Testis (tissue), 3 donors: ENCODE results near the gene USF1. TPM values are rescaled to one million over a fixed set of nuclear protein-coding genes. Genes with fewer than 3 reads are reported as not detected.
"Not testable (repeated sequence)": the region's sequence is repeated elsewhere in the genome, so short reads cannot be mapped to it uniquely, and the experiment has no call there.

Experiments used
- DNase-seq: peaks from one replicate; pipeline ENCODE4 v3.0.0-alpha.2; 2019
- H3K27ac ChIP-seq, 2 donors: fragments of 200-600 bp; sonication (generic); one replicate each; pipeline ENCODE4 v1.5.1; 2019
- H3K27me3 ChIP-seq: fragments of 200-600 bp; sonication (generic); one replicate; pipeline ENCODE4 v1.5.1; 2019
- H3K36me3 ChIP-seq: fragments of 200-600 bp; sonication (generic); one replicate; pipeline ENCODE4 v1.5.1; 2017; ENCODE audit warnings: low read depth; ENCODE audit errors: missing control alignments
- H3K4me1 ChIP-seq: fragments of 200-600 bp; sonication (generic); one replicate; pipeline ENCODE4 v1.5.1; 2019
- H3K4me3 ChIP-seq, 2 donors: fragments of 200-600 bp; sonication (generic); one replicate each; pipeline ENCODE4 v1.5.1; 2017 to 2019
- H3K9me3 ChIP-seq: fragments of 200-600 bp; sonication (generic); one replicate; pipeline ENCODE4 v1.5.1; 2017
- POLR2A ChIP-seq: fragments of 450-650 bp; IDR thresholded peaks from one replicate; pipeline ENCODE4 v1.6.1; 2017; ENCODE audit warnings: antibody characterized with exemption, mild to moderate bottlenecking, moderate library complexity
- WGBS, 2 donors: methylation state at CpG; one replicate each; pipeline ENCODE4 v1.1.5; 2018; 5-methylcytosine and 5-hydroxymethylcytosine counted together
- intact Hi-C: fragments of 100-400 bp; cut with DNase I; formaldehyde crosslinking; loops from one replicate; pipeline ENCODE4 v1.15.1; 2023; ENCODE audit warnings: low total_unique reads
- polyA plus RNA-seq: library from polyadenylated mRNA; stranded (reverse); fragments of 350-450 nt; fragmentation: Illumina TruSeq; extraction: RNeasy Lipid Tissue Mini Kit (QIAGEN cat#74804); gene quantifications from one replicate; pipeline ENCODE4 v1.2.3, GENCODE V29; 2014; ENCODE audit warnings: low read depth, low replicate concordance; ENCODE audit not compliant: insufficient read depth
- total RNA-seq, 2 donors: library from RNA; depleted of rRNA; stranded (reverse); fragments of >200 nt; gene quantifications; one replicate each; pipeline ENCODE4 v1.2.3, GENCODE V29; 2016
- TF ChIP-seq, protein P1 (sequence below), 3 experiments: fragments of 450-650 bp in 2 of 3; fragments of 200-600 bp in 1 of 3; sonication (generic) in 1 of 3; IDR thresholded peaks; one replicate each; pipeline ENCODE4 v1.5.1; 2016 to 2019; ENCODE audit warnings: antibody characterized with exemption in 3 of 3, mild to moderate bottlenecking in 2 of 3, moderate library complexity in 1 of 3

USF1 gene
- total and polyA plus RNA-seq, 3 donors from 2014 or later: 38.8 to 61.9 (median 50.8) TPM

DNA sequence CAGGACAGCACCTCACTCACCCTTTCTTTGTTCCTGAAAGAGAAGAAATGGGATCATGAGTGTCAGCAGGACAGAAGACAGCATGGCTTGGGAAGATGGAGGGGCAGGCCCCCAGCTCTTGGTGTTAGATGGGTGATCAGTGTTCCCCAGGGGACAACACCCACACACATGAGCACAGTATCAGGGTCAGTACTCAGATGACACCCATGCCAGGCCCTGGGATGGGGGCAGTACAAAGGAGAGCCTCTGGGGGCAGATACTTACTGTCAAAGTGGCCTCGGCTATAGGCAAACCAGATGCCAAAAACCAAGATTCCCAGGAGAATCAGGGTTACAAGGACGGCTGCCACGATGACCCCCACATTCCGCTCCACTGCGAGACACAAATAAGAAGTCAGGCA, 46.4 kb downstream of the USF1 start:
- intact Hi-C loops: loop anchor here (10.0 kb wide), 1 partner anchor 95 kb away; the partner anchor contains the start of gene KLHDC9
- 68 to 91% methylated on average over 5 of the region's 5 CpGs for WGBS, 2 donors

DNA sequence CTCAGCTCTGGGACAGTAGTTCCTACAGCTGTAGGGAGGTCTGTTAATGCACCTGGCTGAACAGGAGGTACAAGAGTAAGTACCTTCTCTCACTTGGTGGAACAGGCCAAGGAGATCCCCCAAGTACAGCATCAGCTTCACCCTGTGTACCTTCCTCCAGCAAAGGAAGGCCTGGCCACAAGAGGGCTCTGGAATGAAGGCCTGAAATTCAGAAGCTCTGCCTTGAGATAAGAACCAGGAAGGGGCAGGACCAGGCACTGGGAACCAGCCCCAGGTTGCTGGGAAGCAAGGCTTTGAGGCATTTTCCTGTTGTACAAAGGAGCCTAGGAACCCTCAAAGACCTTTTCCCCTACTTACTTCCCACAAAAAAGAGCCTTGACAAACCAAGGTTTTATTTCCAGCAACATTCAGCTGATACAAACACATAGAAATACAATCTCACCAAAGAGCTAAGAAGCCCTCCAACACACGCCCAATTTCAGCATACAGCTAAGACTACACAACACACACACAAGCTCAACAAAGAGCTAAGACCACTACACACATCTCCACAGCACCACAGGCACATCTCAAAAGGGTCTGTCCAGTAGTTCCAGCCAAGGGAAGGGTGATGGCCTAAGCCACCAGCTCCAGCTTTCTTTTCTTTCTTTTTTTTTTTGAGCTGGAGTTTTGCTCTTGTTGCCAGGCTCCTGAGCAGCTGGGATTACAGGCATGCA, 48.3 kb downstream of the USF1 start:
- Histone ChIP-seq H3K9me3 (no peaks in the 10 kb centered on the region), H3K4me1 (no peaks in the 10 kb centered on the region), H3K27ac (peak overlapping the region in 1 of 2 donors; percentile 30), H3K27me3 (no peaks in the 10 kb centered on the region), H3K36me3 (no peaks in the 10 kb centered on the region), H3K4me3 (no peak overlapping the region)
- TF ChIP-seq, protein P1, sequence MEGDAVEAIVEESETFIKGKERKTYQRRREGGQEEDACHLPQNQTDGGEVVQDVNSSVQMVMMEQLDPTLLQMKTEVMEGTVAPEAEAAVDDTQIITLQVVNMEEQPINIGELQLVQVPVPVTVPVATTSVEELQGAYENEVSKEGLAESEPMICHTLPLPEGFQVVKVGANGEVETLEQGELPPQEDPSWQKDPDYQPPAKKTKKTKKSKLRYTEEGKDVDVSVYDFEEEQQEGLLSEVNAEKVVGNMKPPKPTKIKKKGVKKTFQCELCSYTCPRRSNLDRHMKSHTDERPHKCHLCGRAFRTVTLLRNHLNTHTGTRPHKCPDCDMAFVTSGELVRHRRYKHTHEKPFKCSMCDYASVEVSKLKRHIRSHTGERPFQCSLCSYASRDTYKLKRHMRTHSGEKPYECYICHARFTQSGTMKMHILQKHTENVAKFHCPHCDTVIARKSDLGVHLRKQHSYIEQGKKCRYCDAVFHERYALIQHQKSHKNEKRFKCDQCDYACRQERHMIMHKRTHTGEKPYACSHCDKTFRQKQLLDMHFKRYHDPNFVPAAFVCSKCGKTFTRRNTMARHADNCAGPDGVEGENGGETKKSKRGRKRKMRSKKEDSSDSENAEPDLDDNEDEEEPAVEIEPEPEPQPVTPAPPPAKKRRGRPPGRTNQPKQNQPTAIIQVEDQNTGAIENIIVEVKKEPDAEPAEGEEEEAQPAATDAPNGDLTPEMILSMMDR (IDR thresholded peaks at IDR 0.05): peak; percentile 40 to 57 (median 49)
- no peak for TF ChIP-seq POLR2A
- intact Hi-C loops: loop anchor here (10.0 kb wide), 1 partner anchor 97 kb away; the partner anchor contains the start of gene KLHDC9
- WGBS, 2 donors: 70 to 86% methylated on average over 1 of the region's 1 CpG
- DNase-seq: peak; percentile 79

More for the DNA sequence above, 46.4 kb downstream of the USF1 start:
- no peak for DNase-seq
- Histone ChIP-seq H3K36me3 (no peaks in the 10 kb centered on the region), H3K4me1 (no peaks in the 10 kb centered on the region), H3K27ac (no peak overlapping the region), H3K27me3 (no peaks in the 10 kb centered on the region), H3K4me3 (no peak overlapping the region), H3K9me3 (no peaks in the 10 kb centered on the region)
- TF ChIP-seq POLR2A: no peak
- TF ChIP-seq, protein P1 (IDR thresholded peaks at IDR 0.05): no peak

DNA sequence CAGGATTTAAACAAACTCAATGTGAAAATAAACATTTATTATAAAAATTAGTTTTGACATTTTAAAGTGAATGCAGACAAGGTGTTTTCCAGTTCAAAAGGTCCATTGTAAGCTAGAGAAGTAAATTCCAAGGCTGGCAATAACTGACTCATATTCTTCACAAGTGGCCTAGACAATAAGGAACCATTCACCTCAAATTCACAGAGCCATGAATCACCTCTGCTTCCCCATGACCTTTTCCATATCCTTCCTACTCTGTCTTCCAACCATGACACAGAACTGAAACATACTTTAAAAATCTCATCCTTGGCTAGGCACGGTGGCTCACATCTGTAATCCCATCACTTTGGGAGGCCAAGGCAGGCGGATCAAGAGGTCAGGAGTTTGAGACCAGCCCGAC, 49.6 kb downstream of the USF1 start:
- no peak overlapping the region for H3K4me3 ChIP-seq
- no peaks in the 10 kb centered on the region for H3K27me3 ChIP-seq
- intact Hi-C loops: loop anchor here (10.0 kb wide), 1 partner anchor 99 kb away; the partner anchor contains the start of gene KLHDC9
- no peak for DNase-seq
- H3K27ac ChIP-seq: no peak overlapping the region
- no peaks in the 10 kb centered on the region for H3K36me3 ChIP-seq
- H3K4me1 ChIP-seq: no peaks in the 10 kb centered on the region
- no peaks in the 10 kb centered on the region for H3K9me3 ChIP-seq
- no peak for TF ChIP-seq POLR2A
- TF ChIP-seq, protein P1 (IDR thresholded peaks at IDR 0.05): no peak
- 86 to 93% methylated on average over 3 of the region's 3 CpGs for WGBS, 2 donors

DNA sequence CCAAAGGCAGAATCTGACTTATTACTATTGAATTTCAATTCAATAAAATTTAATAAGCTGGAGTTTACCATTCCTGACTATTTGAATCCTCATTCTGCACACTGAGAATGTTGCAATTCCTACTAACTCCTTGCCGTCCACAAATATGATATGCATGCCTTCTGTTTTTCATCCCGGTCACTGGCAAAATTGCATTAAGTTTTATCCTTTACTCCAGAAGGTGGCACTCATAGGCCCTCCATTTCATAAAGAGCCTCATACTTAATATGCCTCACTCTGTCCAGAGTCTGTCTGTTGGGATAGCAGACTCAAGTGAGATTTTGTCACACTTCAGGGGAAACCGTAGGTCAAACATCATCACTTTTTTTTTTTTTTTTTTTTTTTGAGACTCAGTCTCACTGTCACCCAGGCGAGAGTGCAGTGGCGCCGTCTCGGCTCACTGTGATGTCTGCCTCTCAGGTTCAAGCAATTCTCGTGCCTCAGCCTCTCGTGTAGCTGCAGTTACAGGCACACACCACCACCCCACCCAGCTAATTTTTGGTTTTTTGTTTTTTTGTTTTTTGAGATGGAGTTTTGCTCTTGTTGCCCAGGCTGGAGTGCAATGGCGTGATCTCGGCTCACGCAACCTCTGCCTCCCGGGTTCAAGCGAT, 52.1 kb downstream of the USF1 start:
- no peak overlapping the region for H3K4me3 ChIP-seq
- DNase-seq: no peak
- no peaks in the 10 kb centered on the region for H3K9me3 ChIP-seq
- H3K36me3 ChIP-seq: no peaks in the 10 kb centered on the region
- WGBS, 2 donors: 82 to 88% methylated on average over 14 of the region's 14 CpGs
- H3K4me1 ChIP-seq: peaks cover 3% of the 10 kb centered on the region
- intact Hi-C loops: loop anchor here (10.0 kb wide), 1 partner anchor 101 kb away; the partner anchor contains the start of gene KLHDC9
- H3K27ac ChIP-seq: no peak overlapping the region
- TF ChIP-seq, protein P1 (IDR thresholded peaks at IDR 0.05): peak in 2 of 3 experiments; percentile 24 to 26
- TF ChIP-seq POLR2A: no peak
- H3K27me3 ChIP-seq: no peaks in the 10 kb centered on the region

DNA sequence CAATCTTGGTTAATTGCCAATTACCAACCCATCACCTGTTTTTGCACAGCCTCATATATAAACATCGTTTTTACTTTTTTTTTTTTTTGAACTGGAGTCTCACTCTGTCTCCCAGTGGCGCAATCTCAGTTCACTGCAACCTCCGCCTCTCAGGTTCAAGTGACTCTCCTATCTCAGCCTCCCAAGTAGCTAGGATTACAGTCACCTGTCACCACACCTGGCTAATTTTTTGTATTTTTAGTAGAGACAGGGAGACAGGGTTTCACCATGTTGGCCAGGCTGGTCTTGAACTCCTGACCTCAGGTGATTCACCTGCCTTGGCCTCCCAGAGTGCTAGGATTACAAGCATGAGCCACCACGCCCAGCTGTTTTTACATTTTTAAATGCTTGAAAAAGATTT, 53.7 kb downstream of the USF1 start:
- H3K4me3 ChIP-seq, H3K9me3 ChIP-seq, H3K36me3 ChIP-seq, H3K27ac ChIP-seq, DNase-seq, H3K27me3 ChIP-seq, H3K4me1 ChIP-seq: not testable (repeated sequence)
- intact Hi-C loops: loop anchor here (10.0 kb wide), 1 partner anchor 103 kb away; the partner anchor contains the start of gene KLHDC9
- 82 to 91% methylated on average over 4 of the region's 4 CpGs for WGBS, 2 donors
